PFSK-1 (cell line): Measurements from ENCODE around the gene PRPF6.
A peak's percentile ranks its signal among the peaks of the same experiment; 100 is the strongest.

Experiments
- FOXP2 ChIP-seq: optimal IDR thresholded peaks from 2 replicates; pipeline ENCODE3; 2011; ENCODE audit warnings: borderline replicate concordance, control low read depth, inconsistent platforms; ENCODE audit not compliant: insufficient read depth; ENCODE audit errors: extremely low read length, extremely low read depth
- POLR2AphosphoS5 ChIP-seq: IDR thresholded peaks from 2 replicates; pipeline ENCODE4 v1.6.1; 2012; ENCODE audit warnings: low read depth, mild to moderate bottlenecking, control low read depth, low read length, moderate library complexity
- REST ChIP-seq, 2 experiments: IDR thresholded peaks; 2 replicates each; pipeline versions ENCODE4 v1.6.1 to v1.8.0; 2011 to 2012; ENCODE audit warnings: low read depth in 2 of 2, low read length in 2 of 2, control low read depth in 1 of 2, inconsistent platforms in 1 of 2, mild to moderate bottlenecking in 1 of 2, moderate library complexity in 1 of 2; ENCODE audit not compliant: insufficient read depth in 1 of 2
- SIN3A ChIP-seq: IDR thresholded peaks from 2 replicates; pipeline ENCODE4 v1.6.1; 2012; ENCODE audit warnings: mild to moderate bottlenecking, low read length, moderate library complexity, borderline replicate concordance; ENCODE audit not compliant: insufficient read depth
- TAF1 ChIP-seq: IDR thresholded peaks from 2 replicates; pipeline ENCODE4 v1.6.1; 2012; ENCODE audit warnings: low read length, control low read depth, borderline replicate concordance; ENCODE audit not compliant: insufficient read depth

Gene PRPF6

GRCh38 chr20:64037498-64038213 is 56.7 kb downstream of the PRPF6 start:
- TF ChIP-seq TAF1 = no peak
- TF ChIP-seq POLR2AphosphoS5 = no peak
- no peak for TF ChIP-seq FOXP2
- TF ChIP-seq REST (IDR thresholded peaks at IDR 0.05; ENCODE audit: insufficient read depth in 1 of 2, low read depth in 2 of 2, low read length in 2 of 2) = no peak
- no peak for TF ChIP-seq SIN3A

GRCh38 chr20:64038224-64038564 is 57.3 kb downstream of the PRPF6 start:
- TF ChIP-seq POLR2AphosphoS5 = no peak
- TF ChIP-seq SIN3A = no peak
- no peak for TF ChIP-seq REST (IDR thresholded peaks at IDR 0.05; ENCODE audit: insufficient read depth in 1 of 2, low read depth in 2 of 2, low read length in 2 of 2)
- no peak for TF ChIP-seq FOXP2
- TF ChIP-seq TAF1 = no peak

- TF ChIP-seq POLR2AphosphoS5 (peak; percentile 55; the same call in 1 of the 2 replicates), REST (IDR thresholded peaks at IDR 0.05; ENCODE audit: insufficient read depth in 1 of 2, low read depth in 2 of 2, low read length in 2 of 2) (no peak), FOXP2 (peak; percentile 27)
Measured at GRCh38 chr20:64038565-64039292, 57.8 kb downstream of the PRPF6 start.

GRCh38 chr20:64039293-64040160 is 58.6 kb downstream of the PRPF6 start:
- TF ChIP-seq POLR2AphosphoS5 (no peak), TAF1 (no peak), REST (IDR thresholded peaks at IDR 0.05; ENCODE audit: insufficient read depth in 1 of 2, low read depth in 2 of 2, low read length in 2 of 2) (no peak), SIN3A (no peak), FOXP2 (no peak)
